Measurements from ENCODE around the gene PACS2.
"Not testable (repeated sequence)": the region's sequence is repeated elsewhere in the genome, so short reads cannot be mapped to it uniquely, and the experiment has no call there.

Gene PACS2

GRCh38 chr14:105314287-105315200 lies at the start of gene PACS2:
TSS of gene PACS2 (plus strand) at chr14:105314748. CDS start at chr14:105314919, 171 bp downstream.
- peak in 3 of 4 experiments; percentile 46 to 76 (median 57) for DNase-seq

GRCh38 chr14:105267820-105268548 lies 46.6 kb upstream of the PACS2 start:
- no peak for DNase-seq

GRCh38 chr14:105268736-105269354 lies 45.7 kb upstream of the PACS2 start:
- no peak for DNase-seq

- no peak for DNase-seq
Observed at GRCh38 chr14:105269405-105269804, 45.1 kb upstream of the PACS2 start.

GRCh38 chr14:105271224-105271890 lies 43.2 kb upstream of the PACS2 start:
- no peak for DNase-seq

- DNase-seq: no peak
Observed at GRCh38 chr14:105272623-105273022, 41.9 kb upstream of the PACS2 start.

- DNase-seq: no peak
Observed at GRCh38 chr14:105273062-105273461, 41.5 kb upstream of the PACS2 start.

GRCh38 chr14:105274637-105275036 lies 39.9 kb upstream of the PACS2 start:
- no peak for DNase-seq

- no peak for DNase-seq
Observed at GRCh38 chr14:105275267-105275946, 39.1 kb upstream of the PACS2 start.

GRCh38 chr14:105277448-105277847 lies 37.1 kb upstream of the PACS2 start:
- DNase-seq: not testable (repeated sequence)

GRCh38 chr14:105279642-105280361 lies 34.7 kb upstream of the PACS2 start:
- DNase-seq: no peak

- DNase-seq: no peak
Observed at GRCh38 chr14:105280525-105280924, 34.0 kb upstream of the PACS2 start.

GRCh38 chr14:105281371-105282097 lies 33.0 kb upstream of the PACS2 start:
- DNase-seq: no peak

GRCh38 chr14:105282098-105282725 lies 32.3 kb upstream of the PACS2 start:
- DNase-seq: no peak

GRCh38 chr14:105283028-105283427 lies 31.5 kb upstream of the PACS2 start:
- no peak for DNase-seq

GRCh38 chr14:105283899-105284298 lies 30.6 kb upstream of the PACS2 start:
- DNase-seq: no peak

GRCh38 chr14:105285174-105285573 lies 29.4 kb upstream of the PACS2 start:
- no peak for DNase-seq

- DNase-seq: no peak
Observed at GRCh38 chr14:105286759-105287144, 27.8 kb upstream of the PACS2 start.

- DNase-seq: no peak
Observed at GRCh38 chr14:105287249-105288102, 27.1 kb upstream of the PACS2 start.

Data from activated naive CD4-positive, alpha-beta T cell (primary cell).